COLO668 (cell line): ENCODE data around the gene SEL1L3.

ENCODE experiments used
- DNase-seq: peaks from one replicate; lab custom pipeline; 2025; ENCODE audit not compliant: unreplicated experiment; lab: John Stamatoyannopoulos, UW

Gene SEL1L3

GRCh38 chr4:25821267-25821666 lies 41.5 kb downstream of the SEL1L3 start:
- DNase-seq: no peak

- no peak for DNase-seq
Observed at GRCh38 chr4:25818876-25819275, 43.9 kb downstream of the SEL1L3 start.

GRCh38 chr4:25818371-25818871 lies 44.4 kb downstream of the SEL1L3 start:
- DNase-seq: no peak

- DNase-seq: no peak
Observed at GRCh38 chr4:25817059-25817681, 45.6 kb downstream of the SEL1L3 start.

DNA sequence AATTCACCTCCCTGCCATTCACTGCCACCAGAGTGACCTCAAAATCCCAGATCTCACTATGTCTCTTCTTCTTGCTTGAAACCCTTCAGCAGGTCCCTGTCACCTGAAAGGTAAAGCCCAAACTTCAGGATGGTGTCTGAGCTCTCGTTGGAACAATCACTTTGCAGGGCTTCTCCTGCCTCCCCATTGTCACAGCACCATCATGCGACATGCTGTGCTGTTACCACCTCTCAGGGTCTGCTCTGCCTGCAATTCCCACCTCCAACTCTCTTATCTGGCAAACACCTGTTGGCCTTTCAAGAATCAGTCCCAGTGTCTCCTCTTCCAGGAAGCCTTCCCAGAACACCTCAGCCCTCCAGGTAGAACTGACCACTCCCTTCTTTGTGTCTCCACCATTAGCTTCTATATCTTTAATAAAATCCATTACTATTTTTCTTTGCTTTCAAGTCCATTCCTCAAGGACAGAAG lies 46.2 kb downstream of the SEL1L3 start:
- no peak for DNase-seq

DNA sequence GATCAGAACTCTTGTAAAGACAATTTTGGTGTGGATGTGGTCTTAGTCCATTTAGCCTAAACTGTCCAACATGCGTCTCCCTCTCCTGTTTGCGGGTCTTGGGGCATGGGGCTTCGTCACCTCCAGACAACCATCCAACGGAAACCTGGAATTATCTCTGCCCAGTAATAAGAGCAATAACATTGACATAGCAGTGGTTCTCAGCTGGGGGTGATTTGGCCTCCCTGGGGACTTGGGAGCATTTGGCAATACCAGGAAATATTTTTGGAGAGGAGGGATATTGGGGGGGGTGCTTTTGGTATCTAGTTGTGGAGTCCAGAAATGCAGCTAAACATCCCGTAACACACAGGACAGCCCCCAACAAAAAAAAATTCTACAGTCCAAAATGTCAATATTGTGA lies 47.2 kb downstream of the SEL1L3 start:
- DNase-seq: no peak

DNA sequence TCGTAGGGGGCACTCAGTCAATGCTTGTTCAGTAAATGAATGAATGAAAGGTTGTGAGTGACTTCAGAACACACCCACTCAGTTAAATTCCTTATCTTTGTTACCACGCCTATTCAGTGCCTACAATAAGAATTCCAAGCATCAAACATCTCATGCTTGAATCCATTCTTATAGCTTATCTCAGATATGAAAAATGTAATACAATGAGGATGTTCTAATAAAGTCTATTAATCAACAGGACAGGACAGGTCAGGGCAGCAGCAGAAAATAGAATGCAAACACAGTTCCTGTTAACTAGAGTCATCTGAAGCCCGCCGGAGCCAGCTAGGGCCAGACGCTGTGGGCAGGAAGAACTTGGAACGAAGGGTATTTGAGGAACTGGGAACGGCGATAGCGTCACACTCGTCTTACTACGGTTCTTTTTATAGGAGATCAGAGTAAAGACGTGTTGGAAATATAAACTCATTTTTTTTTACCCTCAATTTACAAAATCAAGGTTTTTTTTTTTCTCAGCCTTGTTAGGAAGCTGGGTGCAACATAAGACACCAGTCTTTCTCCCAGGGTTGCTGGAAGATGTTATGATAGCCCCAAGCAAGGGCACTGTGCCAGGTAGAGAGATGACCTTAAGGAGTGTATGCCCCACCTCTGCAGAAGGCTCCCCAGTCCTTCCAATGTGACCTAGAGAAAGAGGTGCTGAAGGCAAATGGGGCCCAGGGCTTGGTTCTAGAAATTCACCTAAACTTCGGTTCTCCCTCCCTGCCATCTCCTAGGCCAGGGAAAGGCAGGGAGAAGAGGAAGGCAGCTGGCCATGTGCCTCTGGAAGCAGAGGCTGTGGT lies 48.3 kb downstream of the SEL1L3 start:
- no peak for DNase-seq

- DNase-seq: no peak
Observed at GRCh38 chr4:25813448-25814106, 49.2 kb downstream of the SEL1L3 start.

- no peak for DNase-seq
Observed at GRCh38 chr4:25811841-25812240, 50.9 kb downstream of the SEL1L3 start.

- no peak for DNase-seq
Observed at GRCh38 chr4:25811374-25811690, 51.5 kb downstream of the SEL1L3 start.

- no peak for DNase-seq
Observed at GRCh38 chr4:25810461-25811373, 52.1 kb downstream of the SEL1L3 start.

GRCh38 chr4:25809996-25810395 lies 52.8 kb downstream of the SEL1L3 start:
- DNase-seq: no peak

- DNase-seq: no peak
Observed at GRCh38 chr4:25807102-25807728, 55.6 kb downstream of the SEL1L3 start.

- no peak for DNase-seq
Observed at GRCh38 chr4:25805255-25805860, 57.4 kb downstream of the SEL1L3 start.

GRCh38 chr4:25803720-25804225 lies 59.0 kb downstream of the SEL1L3 start:
- DNase-seq: no peak

DNA sequence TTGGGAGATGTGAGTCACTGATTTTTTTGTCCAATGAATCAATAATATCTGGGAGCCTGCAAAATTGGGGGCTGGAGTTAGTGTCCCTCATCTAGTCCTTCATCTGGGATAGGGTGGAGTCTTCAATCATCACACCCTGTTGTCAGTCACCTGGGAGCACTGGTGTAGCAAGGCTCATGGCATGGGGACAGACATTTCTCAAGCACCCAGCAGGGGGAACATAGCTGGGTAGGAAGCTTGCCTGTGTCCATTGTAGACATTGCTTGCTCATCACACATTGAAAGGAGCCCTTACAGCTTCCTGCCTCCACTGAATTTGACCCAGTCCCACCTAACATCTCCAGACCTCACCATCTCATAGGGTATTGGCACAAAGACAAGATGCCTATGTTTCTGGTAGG lies 61.2 kb downstream of the SEL1L3 start:
- no peak for DNase-seq

- no peak for DNase-seq
Observed at GRCh38 chr4:25800245-25800644, 62.5 kb downstream of the SEL1L3 start.

- no peak for DNase-seq
Observed at GRCh38 chr4:25799522-25799921, 63.3 kb downstream of the SEL1L3 start.

- no peak for DNase-seq
Observed at GRCh38 chr4:25797136-25797535, 65.7 kb downstream of the SEL1L3 start.
